Pancreas (tissue), 10 donors: ENCODE data around the gene B4GALNT3. TPM values are rescaled to one million over a fixed set of nuclear protein-coding genes. Genes with fewer than 3 reads are reported as not detected.

Experiments
- ATAC-seq, 4 donors: fragments of 200-7000 bp; cut with Tn5 transposase; one replicate each; pipeline versions ENCODE4 v1.8.0 to v1.9.1; 2020; ENCODE audit warnings: mild to moderate bottlenecking in 4 of 4, moderate library complexity in 4 of 4
- DNase-seq, 6 donors: peaks; one replicate each; pipeline ENCODE4 v3.0.0-alpha.2; 2020
- FAIRE-seq: peaks from 2 replicates; lab custom pipeline; 2012; peaks lifted over from hg19 to GRCh38; lab: Jason Lieb, UNC
- H3K27ac ChIP-seq, 4 donors: fragments of 200-600 bp; sonication (generic); 1 replicate in 3 of 4; 2 replicates in 1 of 4; pipeline versions ENCODE4 v1.5.0 to v1.8.0; 2020
- H3K27me3 ChIP-seq, 4 donors: fragments of 200-600 bp; one replicate each; pipeline ENCODE4 v1.8.0; 2021
- H3K36me3 ChIP-seq, 3 donors: fragments of 200-600 bp; sonication (generic) in 1 of 3; one replicate each; pipeline versions ENCODE4 v1.5.0 to v1.8.0; 2020 to 2021
- H3K4me1 ChIP-seq, 3 donors: fragments of 200-600 bp; one replicate each; pipeline ENCODE4 v1.8.0; 2021
- H3K4me3 ChIP-seq, 4 donors: fragments of 200-600 bp; sonication (generic) in 2 of 4; one replicate each; pipeline versions ENCODE4 v1.5.0 to v1.8.0; 2020 to 2021
- H3K9me3 ChIP-seq, 4 donors: fragments of 200-600 bp; one replicate each; pipeline ENCODE4 v1.8.0; 2021
- CTCF ChIP-seq, 4 donors: fragments of 200-600 bp; sonication (generic) in 3 of 4; IDR thresholded peaks; one replicate each; pipeline versions ENCODE4 v1.5.0 to v1.8.0; 2021; ENCODE audit warnings: antibody characterized with exemption in 4 of 4
- WGBS, 2 donors: extraction: QIAGEN DNeasy Blood & Tissue Kit; methylation state at CpG; one replicate each; pipeline ENCODE4 v1.1.7; 2013; 5-methylcytosine and 5-hydroxymethylcytosine counted together
- intact Hi-C, 3 donors: fragments of 100-400 bp; cut with DNase I; formaldehyde crosslinking; loops; one replicate each; pipeline versions ENCODE4 v1.11.1 to v1.14.2; 2022
- polyA plus RNA-seq, 2 donors: library from polyadenylated mRNA; stranded (reverse); fragments of 200-250 nt; gene quantifications; one replicate each; pipeline ENCODE4 v1.2.3, GENCODE V29; 2013
- total RNA-seq, 6 donors: library from RNA; stranded (reverse); fragmentation: NEBNext Ultra II Directional in 4 of 6; extraction: Animal tissue kit (Norgen Biotek cat#: 25700) in 4 of 6; gene quantifications; one replicate each; pipeline versions ENCODE4 v1.2.1 to v1.2.4, GENCODE V29; 2021 to 2023
- donor health status: healthy with polysubstance abuse.
- donor health status: DM: no; HTN: no; CAD: no; lungs with moderate emphysema.
- donor health status: DM: no; HTN: no; CAD: no.
- donor health status: control.
- donor health status: control.
- donor health status: Bipolar disorder and iron deficiency.
- donor health status: DM: yes; HTN: yes; CAD: no.
- donor health status: DM: no; HTN: no; CAD: no.
- donor health status: DM: no; HTN: no; CAD: no.
- donor health status: DM: yes; HTN: yes; CAD: no.

The B4GALNT3 gene
- total and polyA plus RNA-seq, 8 donors = 3.8 to 19.5 (median 7.7) TPM

- Histone ChIP-seq H3K36me3 (no peaks in the 10 kb centered on the region), H3K27ac (no peak overlapping the region), H3K9me3 (no peaks in the 10 kb centered on the region), H3K4me3 (no peak overlapping the region), H3K4me1 (no peaks in the 10 kb centered on the region), H3K27me3 (no peaks in the 10 kb centered on the region)
- intact Hi-C loops = no loop called here
- DNase-seq = no peak
- ATAC-seq = no peak
- no peak for FAIRE-seq
- no peak for TF ChIP-seq CTCF (IDR thresholded peaks at IDR 0.05)
- 82 to 92% methylated on average over 58 of the region's 58 CpGs for WGBS, 2 donors
These were observed 149.2 kb downstream of the B4GALNT3 start for GRCh38 chr12:608921-609320.

GRCh38 chr12:611721-612120 lies 152.0 kb downstream of the B4GALNT3 start:
- Histone ChIP-seq H3K4me1 (no peaks in the 10 kb centered on the region), H3K4me3 (no peak overlapping the region), H3K36me3 (no peaks in the 10 kb centered on the region), H3K27me3 (no peaks in the 10 kb centered on the region), H3K9me3 (no peaks in the 10 kb centered on the region), H3K27ac (no peak overlapping the region)
- FAIRE-seq (no peak), ATAC-seq (no peak), DNase-seq (no peak)
- intact Hi-C loops = no loop called here
- no peak for TF ChIP-seq CTCF (IDR thresholded peaks at IDR 0.05)
- WGBS, 2 donors = 87 to 92% methylated on average over 3 of the region's 3 CpGs

GRCh38 chr12:612293-612692 lies 152.6 kb downstream of the B4GALNT3 start:
- Histone ChIP-seq H3K4me1 (no peaks in the 10 kb centered on the region), H3K27me3 (no peaks in the 10 kb centered on the region), H3K36me3 (no peaks in the 10 kb centered on the region), H3K4me3 (no peak overlapping the region), H3K27ac (no peak overlapping the region), H3K9me3 (no peaks in the 10 kb centered on the region)
- ATAC-seq = no peak
- no peak for FAIRE-seq
- DNase-seq = no peak
- WGBS, 2 donors = 80 to 86% methylated on average over 7 of the region's 7 CpGs
- intact Hi-C loops = no loop called here
- no peak for TF ChIP-seq CTCF (IDR thresholded peaks at IDR 0.05)

GRCh38 chr12:612886-613285 lies 153.1 kb downstream of the B4GALNT3 start:
- 81 to 90% methylated on average over 4 of the region's 4 CpGs for WGBS, 2 donors
- Histone ChIP-seq H3K9me3 (no peaks in the 10 kb centered on the region), H3K4me1 (no peaks in the 10 kb centered on the region), H3K36me3 (no peaks in the 10 kb centered on the region), H3K27ac (no peak overlapping the region), H3K27me3 (no peaks in the 10 kb centered on the region), H3K4me3 (no peak overlapping the region)
- DNase-seq = no peak
- no peak for FAIRE-seq
- ATAC-seq = no peak
- intact Hi-C loops = no loop called here
- TF ChIP-seq CTCF (IDR thresholded peaks at IDR 0.05) = no peak

Other genes with a start within 250 kb of the B4GALNT3 start
- gene SLC6A12, start 245.8 kb upstream of the B4GALNT3 start, total RNA-seq = 1 to 10 TPM in 3 of 6 donors, under 1 TPM in 3; 0.37 to 1.9 (median 1.1) TPM
- gene SLC6A12, start 245.8 kb upstream of the B4GALNT3 start, polyA plus RNA-seq = 1 to 10 TPM; 4.8 to 8.4 TPM
- under 1 TPM in 2 of 6 donors, not detected in 4; 0.26 to 0.31 TPM for gene SLC6A13, start 197.1 kb upstream of the B4GALNT3 start, total RNA-seq
- under 1 TPM; 0.23 to 0.35 TPM for gene SLC6A13, start 197.1 kb upstream of the B4GALNT3 start, polyA plus RNA-seq
- gene KDM5A, start 70.6 kb upstream of the B4GALNT3 start, total RNA-seq = 10 to 100 TPM; 19.9 to 43.8 (median 25.7) TPM
- 1 to 10 TPM; 4.1 to 7.0 TPM for gene KDM5A, start 70.6 kb upstream of the B4GALNT3 start, polyA plus RNA-seq
- gene CCDC77, start 58.3 kb upstream of the B4GALNT3 start, total RNA-seq = 1 to 10 TPM; 1.9 to 3.9 (median 2.6) TPM
- 1 to 10 TPM; 3.3 to 4.2 TPM for gene CCDC77, start 58.3 kb upstream of the B4GALNT3 start, polyA plus RNA-seq
- gene NINJ2, start 203.5 kb downstream of the B4GALNT3 start, total RNA-seq = 1 to 10 TPM in 2 of 6 donors, under 1 TPM in 4; 0.32 to 1.8 (median 0.46) TPM
- gene NINJ2, start 203.5 kb downstream of the B4GALNT3 start, polyA plus RNA-seq = 1 to 10 TPM in 1 of 2 donors, under 1 TPM in 1; 0.87 to 1.1 TPM